GM21390 (cell line): ENCODE measurements around the gene UCHL1.
"Not testable (repeated sequence)": the region's sequence is repeated elsewhere in the genome, so short reads cannot be mapped to it uniquely, and the experiment has no call there.

Source experiments
- ATAC-seq: cut with Tn5 transposase; IDR thresholded peaks from one replicate; pipeline ENCODE4 v1.9.1; 2021; ENCODE audit not compliant: unreplicated experiment

Gene UCHL1

GRCh38 chr4:41236032-41236431 lies 20.7 kb upstream of the UCHL1 start:
- no peak for ATAC-seq

- no peak for ATAC-seq
These were observed 20.2 kb upstream of the UCHL1 start for GRCh38 chr4:41236508-41236907.

GRCh38 chr4:41241919-41242318 lies 14.8 kb upstream of the UCHL1 start:
- ATAC-seq, result no peak

- no peak for ATAC-seq
These were observed 10.7 kb upstream of the UCHL1 start for GRCh38 chr4:41245983-41246382.

- no peak for ATAC-seq
These were observed 493 bp upstream of the UCHL1 start for GRCh38 chr4:41256131-41256739.

GRCh38 chr4:41257257-41257901 lies 651 bp downstream of the UCHL1 start:
- ATAC-seq, result peak; percentile 65

GRCh38 chr4:41257906-41258305 lies 1.2 kb downstream of the UCHL1 start:
- ATAC-seq, result no peak

- ATAC-seq, result no peak
These were observed 2.1 kb downstream of the UCHL1 start for GRCh38 chr4:41258783-41259182.

- no peak for ATAC-seq
These were observed 3.5 kb downstream of the UCHL1 start for GRCh38 chr4:41260116-41260733.

- ATAC-seq, result no peak
These were observed 5.5 kb downstream of the UCHL1 start for GRCh38 chr4:41262198-41262597.

- no peak for ATAC-seq
These were observed 7.5 kb downstream of the UCHL1 start for GRCh38 chr4:41264212-41264611.

- ATAC-seq, result no peak
These were observed 11.3 kb downstream of the UCHL1 start for GRCh38 chr4:41267997-41268396.

GRCh38 chr4:41268721-41269517 lies 12.2 kb downstream of the UCHL1 start:
- ATAC-seq, result no peak

- ATAC-seq, result no peak
These were observed 13.0 kb downstream of the UCHL1 start for GRCh38 chr4:41269682-41270081.

- not testable (repeated sequence) for ATAC-seq
These were observed 19.2 kb downstream of the UCHL1 start for GRCh38 chr4:41275931-41276330.

- ATAC-seq, result no peak
These were observed 23.3 kb downstream of the UCHL1 start for GRCh38 chr4:41280010-41280409.

GRCh38 chr4:41281038-41281634 lies 24.4 kb downstream of the UCHL1 start:
- ATAC-seq, result peak; percentile 93

- no peak for ATAC-seq
These were observed 25.6 kb downstream of the UCHL1 start for GRCh38 chr4:41282366-41282765.

- ATAC-seq, result no peak
These were observed 28.6 kb downstream of the UCHL1 start for GRCh38 chr4:41285202-41285863.

- ATAC-seq, result no peak
These were observed 29.1 kb downstream of the UCHL1 start for GRCh38 chr4:41285864-41286235.

GRCh38 chr4:41287005-41287404 lies 30.3 kb downstream of the UCHL1 start:
- ATAC-seq, result no peak
